ENCODE measurements around the gene NIM1K.

DNA sequence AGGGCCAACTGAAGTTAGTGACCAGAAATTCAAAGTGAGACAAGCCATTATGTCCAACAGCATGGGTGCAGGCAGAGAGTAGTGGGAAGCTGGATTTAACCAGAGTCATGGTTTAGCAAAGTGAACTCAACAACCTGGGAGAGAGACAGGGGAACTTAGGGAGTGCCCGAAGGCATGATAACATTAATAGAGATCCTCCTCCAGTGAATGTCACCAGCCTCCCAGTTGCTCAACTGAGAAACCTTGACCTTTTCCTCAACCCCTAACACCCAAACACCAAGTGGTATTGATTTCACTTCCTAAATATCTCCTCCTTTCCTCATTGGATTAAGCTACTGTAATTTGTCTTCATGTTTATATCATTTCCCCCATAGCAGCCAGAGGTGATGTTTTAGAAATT, 78.6 kb downstream of the NIM1K start:
- no peak for TF ChIP-seq EZH2phosphoT487 (IDR thresholded peaks at IDR 0.05; ENCODE audit: insufficient read depth, low read depth)
- no peak for TF ChIP-seq EZH2 (IDR thresholded peaks at IDR 0.05; ENCODE audit: insufficient read depth, poor library complexity, severe bottlenecking)

Data from GM23248 (cell line).